Mesothelial cell of epicardium (in vitro differentiated cells): ENCODE data around the gene GNAT2. TPM values are rescaled to one million over a fixed set of nuclear protein-coding genes. Genes with fewer than 3 reads are reported as not detected.

Source experiments
- DNase-seq, 2 experiments: peaks; one replicate each; pipeline ENCODE4 v3.0.0; 2021; ENCODE audit warnings: low spot score in 2 of 2; ENCODE audit not compliant: unreplicated experiment in 2 of 2
- H3K27ac Mint-ChIP-seq: 2 replicates; pipeline ENCODE4 v1.8.0; 2021; ENCODE audit warnings: mixed read lengths
- H3K27me3 Mint-ChIP-seq: 2 replicates; pipeline ENCODE4 v1.8.0; 2021; ENCODE audit warnings: low read depth, mixed read lengths
- H3K36me3 Mint-ChIP-seq: 2 replicates; pipeline ENCODE4 v1.8.0; 2021; ENCODE audit warnings: mixed read lengths
- H3K4me1 Mint-ChIP-seq: 2 replicates; pipeline ENCODE4 v1.8.0; 2021; ENCODE audit warnings: mixed read lengths
- H3K4me3 Mint-ChIP-seq: 2 replicates; pipeline ENCODE4 v1.8.0; 2021; ENCODE audit warnings: mild to moderate bottlenecking, moderate library complexity, mixed read lengths
- H3K9me3 Mint-ChIP-seq: 2 replicates; pipeline ENCODE4 v1.8.0; 2021; ENCODE audit warnings: mixed read lengths
- total RNA-seq: library from RNA; stranded (reverse); gene quantifications from 3 replicates; pipeline ENCODE4 v1.2.1, GENCODE V29; 2021
- TF ChIP-seq, protein P1 (sequence below): fragments of 200-600 bp; sonication (generic); IDR thresholded peaks from one replicate; pipeline ENCODE4 v1.5.0; 2021; ENCODE audit warnings: antibody characterized with exemption; ENCODE audit not compliant: unreplicated experiment

GNAT2 gene
- total RNA-seq, 1 donor from 2014 or later, result not detected

- H3K27me3 Mint-ChIP-seq, result no peaks in the 10 kb centered on the region
- H3K4me3 Mint-ChIP-seq, result no peak overlapping the region
- H3K36me3 Mint-ChIP-seq, result no peaks in the 10 kb centered on the region
- H3K9me3 Mint-ChIP-seq, result no peaks in the 10 kb centered on the region
- peaks cover 27% of the 10 kb centered on the region for H3K4me1 Mint-ChIP-seq
- DNase-seq, result no peak
- TF ChIP-seq, protein P1, sequence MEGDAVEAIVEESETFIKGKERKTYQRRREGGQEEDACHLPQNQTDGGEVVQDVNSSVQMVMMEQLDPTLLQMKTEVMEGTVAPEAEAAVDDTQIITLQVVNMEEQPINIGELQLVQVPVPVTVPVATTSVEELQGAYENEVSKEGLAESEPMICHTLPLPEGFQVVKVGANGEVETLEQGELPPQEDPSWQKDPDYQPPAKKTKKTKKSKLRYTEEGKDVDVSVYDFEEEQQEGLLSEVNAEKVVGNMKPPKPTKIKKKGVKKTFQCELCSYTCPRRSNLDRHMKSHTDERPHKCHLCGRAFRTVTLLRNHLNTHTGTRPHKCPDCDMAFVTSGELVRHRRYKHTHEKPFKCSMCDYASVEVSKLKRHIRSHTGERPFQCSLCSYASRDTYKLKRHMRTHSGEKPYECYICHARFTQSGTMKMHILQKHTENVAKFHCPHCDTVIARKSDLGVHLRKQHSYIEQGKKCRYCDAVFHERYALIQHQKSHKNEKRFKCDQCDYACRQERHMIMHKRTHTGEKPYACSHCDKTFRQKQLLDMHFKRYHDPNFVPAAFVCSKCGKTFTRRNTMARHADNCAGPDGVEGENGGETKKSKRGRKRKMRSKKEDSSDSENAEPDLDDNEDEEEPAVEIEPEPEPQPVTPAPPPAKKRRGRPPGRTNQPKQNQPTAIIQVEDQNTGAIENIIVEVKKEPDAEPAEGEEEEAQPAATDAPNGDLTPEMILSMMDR, result no peak
- H3K27ac Mint-ChIP-seq, result no peak overlapping the region
Observed at GRCh38 chr1:109615879-109616278, 3.5 kb downstream of the GNAT2 start.

DNA sequence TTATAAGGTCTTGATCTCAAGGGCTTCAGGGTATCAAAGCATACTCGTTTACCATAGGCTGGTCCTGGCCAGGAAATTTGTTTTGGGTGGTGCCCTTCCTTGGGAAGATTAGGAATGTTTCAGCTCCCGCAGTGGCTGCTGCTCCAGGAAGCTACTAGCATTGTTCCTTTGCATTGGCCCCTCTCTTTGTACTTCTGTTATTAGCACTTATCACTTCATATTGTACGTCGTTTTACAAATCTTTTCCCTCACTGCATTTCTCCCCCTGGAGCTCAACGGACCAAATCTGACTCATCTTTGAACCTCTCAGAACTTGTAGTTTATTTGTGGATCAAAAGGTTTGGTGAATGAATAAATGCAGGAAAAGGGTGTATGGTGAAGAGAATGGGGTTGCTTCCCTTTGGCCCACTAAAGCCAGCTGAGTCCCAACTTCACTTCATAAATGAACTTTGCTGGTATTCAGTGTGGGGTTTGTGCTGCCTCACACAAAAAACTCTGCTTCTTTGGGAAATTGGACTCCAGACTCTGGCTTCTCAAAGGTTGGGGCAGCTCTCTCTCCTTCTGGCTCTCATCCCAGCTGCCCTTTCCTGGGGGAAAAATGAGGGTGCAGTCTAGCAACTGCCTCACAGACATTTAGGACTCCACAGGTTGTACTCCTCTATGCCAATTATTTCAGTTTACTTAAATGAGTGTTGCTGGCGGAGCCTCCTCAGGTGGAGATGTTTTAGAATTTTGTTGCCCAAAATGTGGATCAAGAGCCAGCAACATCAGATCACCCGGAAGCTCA is 5.9 kb downstream of the GNAT2 start:
- H3K9me3 Mint-ChIP-seq, result no peaks in the 10 kb centered on the region
- no peak overlapping the region for H3K4me3 Mint-ChIP-seq
- H3K36me3 Mint-ChIP-seq, result no peaks in the 10 kb centered on the region
- TF ChIP-seq, protein P1, result no peak
- H3K4me1 Mint-ChIP-seq, result peaks cover 13% of the 10 kb centered on the region
- no peak overlapping the region for H3K27ac Mint-ChIP-seq
- no peak for DNase-seq
- no peaks in the 10 kb centered on the region for H3K27me3 Mint-ChIP-seq

DNA sequence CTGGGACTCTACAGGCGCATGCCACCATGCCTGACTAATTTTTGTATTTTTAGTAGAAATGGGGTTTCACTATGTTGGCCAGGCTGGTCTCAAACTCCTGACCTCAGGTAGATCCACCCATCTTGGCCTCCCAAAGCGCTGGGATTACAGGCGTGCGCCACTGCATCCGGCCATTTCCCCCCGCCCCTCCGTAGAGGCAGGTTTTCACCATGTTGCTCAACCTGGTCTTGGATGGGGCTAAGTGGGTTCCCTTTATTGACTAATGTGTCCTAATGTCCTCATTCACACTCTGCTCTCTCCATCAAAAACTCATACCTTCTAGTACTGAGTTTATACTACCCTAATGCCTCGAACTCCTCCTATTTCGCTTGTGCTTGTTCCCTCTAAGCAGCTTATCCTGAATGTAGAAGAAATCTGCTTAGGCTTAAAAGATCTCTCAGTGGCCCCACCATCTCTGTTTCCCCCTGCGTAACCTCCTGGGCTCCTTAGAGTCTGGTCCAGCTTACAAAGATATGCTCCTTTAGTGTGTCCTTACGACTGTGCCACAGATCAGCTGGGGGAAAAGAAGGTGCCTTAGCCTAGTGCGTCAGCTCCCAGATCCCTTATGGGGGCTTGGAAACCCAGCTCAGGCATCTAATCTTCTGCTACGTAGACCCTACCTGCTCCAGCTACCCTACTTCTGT is 8.0 kb downstream of the GNAT2 start:
- H3K36me3 Mint-ChIP-seq, result no peaks in the 10 kb centered on the region

GRCh38 chr1:109610609-109611307 is 8.7 kb downstream of the GNAT2 start:
- no peak overlapping the region for H3K4me3 Mint-ChIP-seq
- H3K36me3 Mint-ChIP-seq, result no peaks in the 10 kb centered on the region
- H3K4me1 Mint-ChIP-seq, result no peaks in the 10 kb centered on the region
- no peaks in the 10 kb centered on the region for H3K9me3 Mint-ChIP-seq
- TF ChIP-seq, protein P1, result no peak
- no peaks in the 10 kb centered on the region for H3K27me3 Mint-ChIP-seq
- no peak for DNase-seq
- peak overlapping the region; percentile 75 for H3K27ac Mint-ChIP-seq

More for the DNA sequence above, 8.0 kb downstream of the GNAT2 start:
- Mint-ChIP-seq H3K27ac (no peak overlapping the region), H3K27me3 (no peaks in the 10 kb centered on the region), H3K9me3 (no peaks in the 10 kb centered on the region), H3K4me3 (no peak overlapping the region), H3K4me1 (peaks cover 7% of the 10 kb centered on the region)
- TF ChIP-seq, protein P1, result no peak
- DNase-seq, result no peak

DNA sequence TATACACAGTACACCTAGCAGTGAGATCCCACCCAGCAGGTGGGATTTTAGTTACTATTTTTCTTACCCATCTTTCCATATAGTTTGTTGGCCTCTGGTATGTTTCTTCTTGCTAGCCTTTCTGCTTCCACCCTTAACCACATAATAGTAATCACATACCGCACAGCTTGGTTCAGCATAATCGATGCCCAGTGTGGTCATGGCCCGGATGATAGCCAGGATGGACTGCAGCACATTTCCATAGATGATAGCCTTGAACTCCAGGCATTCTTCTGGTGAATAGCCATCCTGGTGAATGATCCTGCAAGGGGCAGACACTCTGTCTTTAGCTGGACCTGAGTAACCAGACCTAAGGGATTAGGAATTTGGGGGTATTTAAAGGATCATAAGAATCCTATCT is 9.5 kb downstream of the GNAT2 start:
- TF ChIP-seq, protein P1, result no peak
- DNase-seq, result no peak
- Mint-ChIP-seq H3K36me3 (no peaks in the 10 kb centered on the region), H3K27me3 (no peaks in the 10 kb centered on the region), H3K9me3 (no peaks in the 10 kb centered on the region), H3K4me1 (no peaks in the 10 kb centered on the region), H3K27ac (no peak overlapping the region), H3K4me3 (no peak overlapping the region)
